Fibroblast of lung (primary cell): ENCODE measurements around the gene LCE1F. TPM values are rescaled to one million over a fixed set of nuclear protein-coding genes. Genes with fewer than 3 reads are reported as not detected.

ENCODE experiments used
- DNase-seq, 2 donors: peaks; one replicate each; pipeline versions ENCODE4 v3.0.0 to v3.0.0-alpha.2; 2010; ENCODE audit warnings: low read depth in 2 of 2
- H2AFZ ChIP-seq: 2 replicates; pipeline ENCODE4 v1.5.1; 2012; ENCODE audit warnings: low read length, control low read depth, inconsistent platforms
- H3K27ac ChIP-seq: 2 replicates; pipeline ENCODE4 v1.5.1; 2011; ENCODE audit warnings: low read length, control low read depth; ENCODE audit not compliant: insufficient read depth
- H3K27me3 ChIP-seq: 2 replicates; pipeline ENCODE4 v1.5.1; 2011; ENCODE audit warnings: mild to moderate bottlenecking, low read length; ENCODE audit not compliant: control insufficient read depth, insufficient read depth
- H3K36me3 ChIP-seq: 2 replicates; pipeline ENCODE4 v1.5.1; 2011; ENCODE audit warnings: low read length; ENCODE audit not compliant: control insufficient read depth, insufficient read depth
- H3K4me1 ChIP-seq: 2 replicates; pipeline ENCODE4 v1.5.1; 2011; ENCODE audit warnings: low read length; ENCODE audit not compliant: control insufficient read depth, insufficient read depth; ENCODE audit errors: extremely low read depth
- H3K4me2 ChIP-seq: 2 replicates; pipeline ENCODE4 v1.5.1; 2011; ENCODE audit warnings: low read length, control low read depth; ENCODE audit not compliant: insufficient read depth; ENCODE audit errors: extremely low read depth
- H3K4me3 ChIP-seq, 4 experiments: fragments of 200-600 bp in 1 of 4; sonication (generic) in 1 of 4; replicated peaks in 1 of 4; 2 replicates each; pipeline ENCODE4 v1.5.1; 2011 to 2016; ENCODE audit warnings: low read length in 4 of 4, low read depth in 3 of 4, mild to moderate bottlenecking in 3 of 4, control low read depth in 2 of 4, inconsistent platforms in 1 of 4, mixed read lengths in 1 of 4; ENCODE audit not compliant: insufficient read depth in 1 of 4; ENCODE audit errors: control extremely low read depth in 1 of 4
- H3K79me2 ChIP-seq: 2 replicates; pipeline ENCODE4 v1.5.1; 2012; ENCODE audit warnings: mild to moderate bottlenecking, low read length, inconsistent platforms; ENCODE audit not compliant: control insufficient read depth, insufficient read depth
- H3K9ac ChIP-seq: 2 replicates; pipeline ENCODE4 v1.5.1; 2011; ENCODE audit warnings: mild to moderate bottlenecking, low read length, control low read depth; ENCODE audit not compliant: insufficient read depth
- H3K9me3 ChIP-seq: 2 replicates; pipeline ENCODE4 v1.5.1; 2012; ENCODE audit warnings: low read depth, low read length; ENCODE audit not compliant: control insufficient read depth, insufficient read depth
- H4K20me1 ChIP-seq: 2 replicates; pipeline ENCODE4 v1.5.1; 2011; ENCODE audit warnings: low read length; ENCODE audit not compliant: control insufficient read depth, insufficient read depth; ENCODE audit errors: extremely low read depth
- EZH2 ChIP-seq: IDR thresholded peaks from 2 replicates; pipeline ENCODE4 v1.5.1; 2012; ENCODE audit warnings: low read length, control low read depth, mild to moderate bottlenecking; ENCODE audit errors: missing control alignments
- polyA plus RNA-seq, 2 donors: library from polyadenylated mRNA; depleted of rRNA in 1 of 2; stranded (reverse) in 1 of 2; unstranded in 1 of 2; fragments of >200 nt; gene quantifications; 2 replicates each; pipeline ENCODE4 v1.2.1, GENCODE V29; 2011 to 2012; ENCODE audit warnings: missing spikeins in 1 of 2
- total RNA-seq: library from RNA; depleted of rRNA; stranded (reverse); fragments of >200 nt; gene quantifications from 2 replicates; pipeline ENCODE4 v1.2.1, GENCODE V29; 2014
- TF ChIP-seq, protein P1 (sequence below), 2 donors: IDR thresholded peaks in 1 of 2; conservative IDR thresholded peaks in 1 of 2; 1 replicate in 1 of 2; 2 replicates in 1 of 2; pipeline ENCODE4 v1.5.1; 2011 to 2012; ENCODE audit warnings: low read length in 2 of 2, control low read depth in 1 of 2, inconsistent platforms in 1 of 2, low read depth in 1 of 2, mild to moderate bottlenecking in 1 of 2

The LCE1F gene
- total and polyA plus RNA-seq, 2 donors (not counting 1 experiment from before 2014, with no cell fraction given) = not detected

DNA sequence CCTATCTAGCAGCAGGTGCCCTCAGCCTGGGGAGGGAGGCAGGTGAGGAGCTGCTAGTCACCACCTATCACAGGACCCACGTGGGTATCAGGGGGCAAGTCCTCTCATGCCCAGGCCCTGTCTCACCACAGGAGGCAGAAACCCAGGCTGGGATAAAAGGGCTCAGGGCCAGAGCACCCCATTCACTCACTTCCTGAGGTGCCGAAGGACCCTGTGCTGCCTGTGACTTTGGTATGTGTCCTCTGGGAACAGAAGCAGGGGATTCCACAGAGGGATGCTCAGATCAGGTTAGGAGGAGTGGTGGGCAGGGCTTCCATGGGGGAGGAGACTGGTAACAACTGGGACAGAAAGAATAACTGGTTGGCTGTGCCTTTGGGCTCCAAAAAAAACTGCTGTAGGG lies 11.1 kb downstream of the LCE1F start, which contains the start of gene LCE1E:
TSS of gene LCE1E (plus strand) at position 181 of the 400 bp plus-strand sequence. CDS start 1,043 bp downstream, outside the sequence.
- Histone ChIP-seq H3K27me3 (no peaks in the 10 kb centered on the region), H3K79me2 (no peaks in the 10 kb centered on the region), H3K9me3 (no peaks in the 10 kb centered on the region), H3K36me3 (no peaks in the 10 kb centered on the region), H4K20me1 (no peaks in the 10 kb centered on the region), H3K4me2 (no peak within 1 kb of the TSS), H3K9ac (no peak within 1 kb of the TSS), H2AFZ (no peak within 1 kb of the TSS), H3K27ac (no peak within 1 kb of the TSS), H3K4me3 (no peak within 1 kb of the TSS), H3K4me1 (peaks cover 2% of the 10 kb centered on the region)
- no peak for DNase-seq
- TF ChIP-seq, protein P1, sequence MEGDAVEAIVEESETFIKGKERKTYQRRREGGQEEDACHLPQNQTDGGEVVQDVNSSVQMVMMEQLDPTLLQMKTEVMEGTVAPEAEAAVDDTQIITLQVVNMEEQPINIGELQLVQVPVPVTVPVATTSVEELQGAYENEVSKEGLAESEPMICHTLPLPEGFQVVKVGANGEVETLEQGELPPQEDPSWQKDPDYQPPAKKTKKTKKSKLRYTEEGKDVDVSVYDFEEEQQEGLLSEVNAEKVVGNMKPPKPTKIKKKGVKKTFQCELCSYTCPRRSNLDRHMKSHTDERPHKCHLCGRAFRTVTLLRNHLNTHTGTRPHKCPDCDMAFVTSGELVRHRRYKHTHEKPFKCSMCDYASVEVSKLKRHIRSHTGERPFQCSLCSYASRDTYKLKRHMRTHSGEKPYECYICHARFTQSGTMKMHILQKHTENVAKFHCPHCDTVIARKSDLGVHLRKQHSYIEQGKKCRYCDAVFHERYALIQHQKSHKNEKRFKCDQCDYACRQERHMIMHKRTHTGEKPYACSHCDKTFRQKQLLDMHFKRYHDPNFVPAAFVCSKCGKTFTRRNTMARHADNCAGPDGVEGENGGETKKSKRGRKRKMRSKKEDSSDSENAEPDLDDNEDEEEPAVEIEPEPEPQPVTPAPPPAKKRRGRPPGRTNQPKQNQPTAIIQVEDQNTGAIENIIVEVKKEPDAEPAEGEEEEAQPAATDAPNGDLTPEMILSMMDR (conservative IDR thresholded peaks at IDR 0.05 in 1 of 2, IDR thresholded peaks at IDR 0.05 in 1 of 2; ENCODE audit: low read depth in 1 of 2, low read length in 2 of 2) = no peak
- TF ChIP-seq EZH2 = no peak

DNA sequence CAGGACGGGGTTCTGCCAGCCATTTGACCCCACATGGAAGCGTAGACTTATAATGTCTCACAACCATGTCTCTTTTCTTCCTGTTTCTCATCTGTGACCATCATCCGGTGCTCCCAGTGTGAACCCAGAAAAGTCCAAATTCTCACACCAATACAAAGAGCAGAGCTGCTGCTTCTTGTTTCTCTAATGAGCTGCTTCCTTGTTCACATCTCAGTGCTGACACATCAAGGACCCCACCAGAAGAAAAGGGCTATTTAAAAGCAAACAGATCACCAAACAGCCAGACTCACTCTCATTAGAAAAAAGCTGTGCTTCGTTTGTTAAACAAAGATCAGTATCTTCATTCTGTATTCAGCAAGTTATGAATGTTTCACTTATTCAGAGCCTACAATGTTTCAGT lies 20.7 kb downstream of the LCE1F start:
- Histone ChIP-seq H3K9me3 (no peaks in the 10 kb centered on the region), H3K4me1 (no peaks in the 10 kb centered on the region), H4K20me1 (no peaks in the 10 kb centered on the region), H3K27ac (no peak overlapping the region), H3K79me2 (no peaks in the 10 kb centered on the region), H3K9ac (no peak overlapping the region), H3K4me2 (no peak overlapping the region), H2AFZ (no peak overlapping the region), H3K4me3 (no peak overlapping the region), H3K36me3 (no peaks in the 10 kb centered on the region), H3K27me3 (no peaks in the 10 kb centered on the region)
- no peak for TF ChIP-seq EZH2
- TF ChIP-seq, protein P1 (conservative IDR thresholded peaks at IDR 0.05 in 1 of 2, IDR thresholded peaks at IDR 0.05 in 1 of 2; ENCODE audit: low read depth in 1 of 2, low read length in 2 of 2) = no peak
- DNase-seq = no peak

DNA sequence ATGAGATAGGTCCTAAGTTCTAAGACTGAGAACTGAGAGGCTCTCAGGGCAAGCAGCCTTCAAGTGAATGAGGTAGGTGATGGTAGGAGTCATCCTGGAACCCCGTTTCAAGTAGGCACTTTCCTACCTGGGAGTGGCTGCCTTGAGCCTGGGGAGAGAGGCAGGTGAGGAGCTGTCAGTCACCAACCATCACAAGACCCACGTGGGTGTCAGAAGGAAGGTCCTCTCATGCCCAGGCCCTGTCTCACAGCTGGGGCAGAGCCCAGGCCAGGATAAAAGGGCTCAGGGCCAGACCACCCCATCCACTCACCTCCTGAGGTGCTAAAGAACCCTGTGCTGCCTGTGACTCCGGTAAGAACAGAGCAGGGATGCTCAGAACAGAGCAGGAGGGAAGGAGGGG lies 21.5 kb downstream of the LCE1F start, which contains the start of gene LCE1D:
TSS of gene LCE1D (plus strand) at position 301 of the 400 bp plus-strand sequence. CDS start 1,074 bp downstream, outside the sequence.
- no peaks in the 10 kb centered on the region for H3K27me3 ChIP-seq

More for the DNA sequence above, 21.5 kb downstream of the LCE1F start, which contains the start of gene LCE1D:
- DNase-seq = no peak
- H3K27ac ChIP-seq = no peak within 1 kb of the TSS
- no peaks in the 10 kb centered on the region for H3K79me2 ChIP-seq
- H3K9me3 ChIP-seq = no peaks in the 10 kb centered on the region
- no peaks in the 10 kb centered on the region for H4K20me1 ChIP-seq
- H3K36me3 ChIP-seq = no peaks in the 10 kb centered on the region
- no peaks in the 10 kb centered on the region for H3K4me1 ChIP-seq
- H3K4me3 ChIP-seq = no peak within 1 kb of the TSS
- H3K9ac ChIP-seq = no peak within 1 kb of the TSS
- TF ChIP-seq, protein P1 (conservative IDR thresholded peaks at IDR 0.05 in 1 of 2, IDR thresholded peaks at IDR 0.05 in 1 of 2; ENCODE audit: low read depth in 1 of 2, low read length in 2 of 2) = no peak
- no peak for TF ChIP-seq EZH2
- no peak within 1 kb of the TSS for H3K4me2 ChIP-seq
- no peak within 1 kb of the TSS for H2AFZ ChIP-seq
